IPS-18c (cell line): Measurements from ENCODE around the gene EHD4.

ENCODE experiments used
- H3K4me3 ChIP-seq: 2 replicates; pipeline ENCODE4 v1.7.0; 2013; ENCODE audit warnings: low read depth, mild to moderate bottlenecking, low read length, moderate library complexity; ENCODE audit not compliant: insufficient read depth
- H3K9me3 ChIP-seq: one replicate; pipeline ENCODE4 v1.6.1; 2013; ENCODE audit warnings: mild to moderate bottlenecking, low read length, moderate library complexity; ENCODE audit not compliant: control insufficient read depth, insufficient read depth

The EHD4 gene

DNA sequence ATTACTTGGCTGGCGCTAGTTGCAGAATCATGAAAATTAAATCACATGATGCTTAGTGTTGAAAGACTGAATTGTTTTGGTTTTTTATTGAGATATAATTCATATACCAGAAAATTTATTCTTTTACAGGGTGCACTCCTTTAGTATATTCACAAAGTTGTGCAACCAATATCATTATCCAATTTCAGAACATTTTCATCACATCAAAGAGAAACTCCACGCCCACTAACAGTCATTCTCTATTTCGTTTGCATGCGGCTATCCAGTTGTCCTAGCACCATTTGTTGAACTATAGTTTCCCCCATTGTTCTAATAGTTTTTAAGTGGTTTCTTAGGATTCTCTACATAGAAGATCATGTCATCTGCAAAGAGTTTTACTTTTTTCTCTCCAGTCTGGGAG lies 3.7 kb downstream of the EHD4 start:
- H3K9me3 ChIP-seq = no peaks in the 10 kb centered on the region
- no peak overlapping the region for H3K4me3 ChIP-seq

DNA sequence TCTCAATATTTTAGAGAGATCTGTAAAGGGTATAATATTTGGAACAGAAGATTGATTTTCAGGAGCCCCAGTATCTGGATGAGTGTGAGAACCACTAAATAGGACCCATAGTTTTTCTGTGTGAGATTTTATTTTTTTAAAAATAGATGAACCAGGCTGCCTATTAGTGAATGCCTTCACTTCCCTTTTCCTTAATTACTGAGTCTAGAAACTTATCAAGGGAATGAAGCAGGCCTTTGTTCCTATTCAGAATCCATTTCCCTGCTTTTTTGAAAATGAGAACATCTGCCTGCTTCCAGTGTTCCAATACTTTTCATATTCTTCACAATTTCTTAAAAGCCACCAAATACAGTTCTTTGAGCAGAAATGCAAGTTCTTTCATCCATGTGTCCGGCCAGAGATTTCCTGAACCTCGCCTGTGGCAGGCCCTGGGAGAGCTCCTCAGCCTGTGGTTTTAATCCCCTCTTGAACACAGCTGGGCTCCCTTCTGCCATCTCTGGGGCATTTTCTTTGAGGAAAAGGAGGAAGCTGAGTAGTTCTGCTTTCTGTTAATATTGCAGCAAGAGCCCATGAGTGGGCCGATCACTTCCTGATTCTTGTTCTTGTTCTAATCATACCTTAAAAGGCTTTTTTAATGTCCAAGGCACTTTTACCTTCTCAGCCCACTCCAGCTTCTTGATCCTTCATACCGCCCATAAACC lies 4.7 kb downstream of the EHD4 start:
- Histone ChIP-seq H3K4me3 (no peak overlapping the region), H3K9me3 (no peaks in the 10 kb centered on the region)

DNA sequence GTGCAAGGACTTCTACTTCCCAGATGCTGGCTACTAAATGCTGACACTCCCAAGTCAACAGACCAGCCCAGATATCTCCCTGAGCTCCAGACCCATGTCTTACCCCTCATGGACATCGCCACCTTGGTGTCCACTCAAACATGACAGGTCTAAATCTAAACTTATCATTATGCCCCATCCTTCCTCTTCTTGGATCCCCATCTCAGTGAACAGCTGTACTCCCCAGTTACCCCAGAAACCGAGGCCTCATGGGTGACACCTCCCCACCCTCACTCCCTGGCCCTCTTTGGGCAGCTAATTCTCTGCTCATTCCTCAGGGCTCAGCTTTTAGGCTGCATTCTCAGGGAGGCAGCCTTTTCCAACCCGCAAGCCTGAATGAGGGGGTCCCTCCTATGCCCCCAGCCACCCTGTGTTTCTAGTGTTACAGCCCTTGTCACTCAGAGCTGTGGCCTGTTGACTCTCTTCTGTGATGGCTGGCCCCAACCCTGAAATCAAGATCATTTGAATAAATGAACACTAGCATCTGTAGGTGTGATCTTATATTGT lies 5.4 kb downstream of the EHD4 start:
- no peaks in the 10 kb centered on the region for H3K9me3 ChIP-seq
- H3K4me3 ChIP-seq = no peak overlapping the region

DNA sequence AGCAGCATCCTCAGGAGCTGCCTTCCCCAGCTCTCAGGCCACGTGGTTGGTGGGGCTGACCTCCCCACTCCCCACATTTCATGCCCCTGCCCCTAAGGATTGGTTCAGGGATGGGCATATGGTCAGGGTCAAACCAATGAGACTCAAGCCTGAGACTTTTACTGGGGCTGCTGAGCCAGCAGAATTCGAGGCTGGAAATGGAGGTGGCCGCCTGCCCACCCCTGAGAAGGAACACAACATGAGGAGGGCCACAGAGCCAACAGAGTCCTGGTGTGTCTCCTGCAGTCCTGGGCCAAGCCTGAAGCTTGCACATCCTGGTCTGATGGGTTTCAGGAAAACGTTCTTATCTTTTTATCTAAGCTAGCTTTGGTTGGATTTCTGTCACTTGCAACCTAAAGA lies 5.9 kb downstream of the EHD4 start:
- H3K9me3 ChIP-seq = no peaks in the 10 kb centered on the region
- no peak overlapping the region for H3K4me3 ChIP-seq

DNA sequence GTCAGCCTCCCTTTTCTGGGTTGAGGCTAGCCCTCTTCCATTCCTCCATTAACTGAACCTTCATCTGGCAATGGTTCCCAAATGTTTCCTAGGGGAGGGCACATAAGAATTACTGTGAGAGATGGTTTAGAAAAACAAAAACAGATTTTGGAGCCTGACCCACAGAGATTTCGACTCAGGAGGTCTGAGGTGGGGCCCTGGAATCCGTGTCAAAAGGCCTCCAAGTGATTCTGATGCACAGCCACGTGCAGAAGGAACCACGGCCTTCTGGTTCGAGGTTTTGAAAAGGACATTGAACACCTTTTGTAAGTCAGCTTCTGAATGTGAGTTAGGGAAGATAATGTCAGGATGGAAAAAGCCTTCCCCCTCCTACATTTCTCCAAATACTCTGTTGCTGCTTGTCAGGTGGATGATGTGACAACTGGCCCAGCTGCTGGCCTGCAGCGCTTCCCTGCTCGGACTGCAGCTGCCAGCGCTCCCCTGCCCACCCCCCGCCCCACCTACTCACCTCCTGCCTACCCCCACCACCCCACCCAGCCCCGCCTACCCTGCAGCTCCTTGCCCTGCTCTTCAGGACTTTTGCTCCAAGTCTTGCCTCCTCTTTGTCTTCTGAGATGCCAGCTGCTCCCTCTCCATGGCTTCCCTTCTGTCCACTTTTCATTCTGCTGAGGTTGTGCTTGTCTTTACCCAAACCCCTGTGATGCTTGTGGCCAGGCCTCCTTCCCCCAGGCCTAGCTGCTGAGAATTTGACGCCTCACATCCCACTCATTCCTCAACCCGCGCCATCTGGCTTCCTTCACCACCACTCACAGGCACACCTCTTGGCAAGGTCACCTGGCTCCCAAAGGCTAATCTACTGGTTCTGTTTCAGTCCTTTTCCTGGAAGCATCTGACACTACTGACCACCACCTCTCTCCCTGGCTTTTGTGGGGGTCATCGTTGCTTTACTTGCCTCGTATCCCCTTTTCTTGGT lies 6.6 kb downstream of the EHD4 start:
- H3K9me3 ChIP-seq = no peaks in the 10 kb centered on the region
- no peak overlapping the region for H3K4me3 ChIP-seq

DNA sequence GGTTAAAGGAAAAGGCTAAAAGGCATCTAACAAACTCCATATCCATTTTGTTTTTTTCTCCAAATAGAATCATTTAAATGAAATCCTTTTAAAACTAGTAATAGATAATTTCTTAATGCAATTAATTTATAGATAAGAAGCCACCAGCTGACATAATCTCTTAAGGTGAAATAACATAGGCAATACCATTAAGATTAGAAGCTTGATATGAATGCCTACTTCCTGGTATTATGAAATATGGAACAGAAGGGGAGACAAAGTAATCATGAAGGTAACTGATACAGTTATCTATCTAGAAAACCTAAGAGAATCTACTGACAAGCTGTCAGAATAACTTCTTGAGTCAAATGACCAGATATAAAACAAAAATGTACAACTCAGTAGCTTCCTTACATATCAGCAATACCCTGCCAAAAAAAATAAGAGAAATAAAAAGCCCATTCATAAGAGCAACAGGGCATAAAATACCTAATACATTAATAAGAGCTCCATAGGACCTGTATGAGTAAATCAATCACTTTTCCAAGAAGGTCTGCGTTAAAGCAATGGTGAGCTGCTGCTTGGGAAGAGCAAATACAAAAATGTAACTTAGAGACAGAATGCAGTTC lies 10.7 kb downstream of the EHD4 start:
- Histone ChIP-seq H3K4me3 (no peak overlapping the region), H3K9me3 (no peaks in the 10 kb centered on the region)

DNA sequence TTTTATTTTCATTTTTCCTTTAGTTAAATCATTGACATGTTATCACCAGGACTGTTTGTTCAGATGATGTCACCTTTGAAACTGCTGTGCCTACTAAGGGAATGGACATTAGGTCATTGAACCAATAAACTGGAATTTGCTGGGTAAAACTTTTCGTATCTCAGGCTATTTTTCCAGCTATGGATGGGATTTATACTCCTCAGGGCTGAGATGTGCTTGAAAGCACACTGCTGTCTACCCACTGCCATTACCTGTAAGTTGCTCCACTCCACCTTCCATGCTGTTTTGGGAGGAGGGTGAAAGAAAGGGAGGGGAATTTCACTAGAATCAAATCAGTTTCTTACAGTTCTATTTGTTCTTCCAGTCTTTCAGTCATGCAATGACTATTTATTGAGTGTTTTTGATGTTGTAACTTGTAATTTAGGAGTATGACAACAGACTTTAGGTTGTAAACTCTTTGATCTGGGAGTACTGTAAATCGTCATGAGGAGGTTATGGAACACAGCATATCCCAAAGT lies 11.3 kb downstream of the EHD4 start:
- H3K4me3 ChIP-seq = no peak overlapping the region
- H3K9me3 ChIP-seq = no peaks in the 10 kb centered on the region

DNA sequence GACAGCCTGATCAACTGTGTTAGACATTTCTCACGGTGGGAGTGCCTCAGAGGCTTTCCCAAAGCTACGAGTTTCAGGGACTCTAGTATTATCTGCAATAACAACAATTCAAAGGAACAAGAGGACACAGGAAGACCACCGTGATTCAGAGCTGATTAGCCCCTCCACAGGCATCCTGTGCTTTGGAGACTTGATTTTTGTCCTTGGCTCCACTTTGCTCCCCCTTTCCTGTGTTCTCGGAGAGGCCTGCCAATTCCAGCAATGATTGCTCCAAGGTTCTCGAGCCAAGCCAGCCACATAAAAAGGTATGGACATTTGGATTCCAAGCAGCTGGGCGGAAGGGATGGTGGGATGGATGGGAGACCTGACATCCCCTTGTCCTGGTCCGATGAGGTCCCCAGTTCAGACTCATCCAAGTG lies 14.3 kb downstream of the EHD4 start:
- Histone ChIP-seq H3K9me3 (no peaks in the 10 kb centered on the region), H3K4me3 (no peak overlapping the region)

DNA sequence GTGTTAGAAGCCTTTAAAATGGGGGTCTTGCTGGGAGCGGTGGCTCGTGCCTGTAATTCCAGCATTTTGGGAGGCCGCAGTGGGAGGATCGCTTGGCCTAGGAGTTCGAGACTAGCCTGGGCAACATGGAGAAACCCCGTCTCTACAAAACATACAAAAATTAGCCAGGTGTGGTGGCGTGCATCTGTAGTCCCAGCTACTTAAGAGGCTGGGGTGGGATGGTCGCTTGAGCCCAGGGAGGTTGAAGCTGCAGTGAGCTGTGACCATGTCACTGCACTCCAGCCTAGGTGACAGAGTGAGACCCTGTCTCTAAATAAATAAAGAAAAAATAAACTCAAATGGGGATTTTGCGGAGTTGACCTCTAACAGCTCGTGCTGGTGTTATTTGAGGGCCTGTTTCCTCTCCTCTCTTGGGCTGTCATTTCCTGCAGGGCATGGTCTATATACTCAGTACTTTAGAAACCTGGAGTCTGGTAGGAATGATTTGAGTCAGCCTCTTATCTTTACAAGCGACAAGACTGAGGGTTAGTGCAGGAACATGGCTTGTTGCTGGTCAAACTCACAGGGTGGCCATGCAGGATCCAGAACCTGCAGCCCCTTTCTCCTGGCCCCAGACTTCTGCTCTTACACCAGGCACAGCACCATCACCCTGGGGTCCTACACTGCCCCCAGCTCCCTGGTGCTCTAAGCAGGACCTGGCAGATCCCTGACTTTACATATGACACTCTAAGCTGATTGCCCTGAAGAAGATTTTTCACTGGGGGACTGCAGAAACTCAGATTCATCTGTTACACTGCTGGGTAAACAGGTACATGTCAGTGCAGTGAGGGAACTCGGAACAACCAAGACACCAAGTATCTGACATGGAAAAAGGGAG lies 15.1 kb downstream of the EHD4 start:
- Histone ChIP-seq H3K9me3 (no peaks in the 10 kb centered on the region), H3K4me3 (no peak overlapping the region)

DNA sequence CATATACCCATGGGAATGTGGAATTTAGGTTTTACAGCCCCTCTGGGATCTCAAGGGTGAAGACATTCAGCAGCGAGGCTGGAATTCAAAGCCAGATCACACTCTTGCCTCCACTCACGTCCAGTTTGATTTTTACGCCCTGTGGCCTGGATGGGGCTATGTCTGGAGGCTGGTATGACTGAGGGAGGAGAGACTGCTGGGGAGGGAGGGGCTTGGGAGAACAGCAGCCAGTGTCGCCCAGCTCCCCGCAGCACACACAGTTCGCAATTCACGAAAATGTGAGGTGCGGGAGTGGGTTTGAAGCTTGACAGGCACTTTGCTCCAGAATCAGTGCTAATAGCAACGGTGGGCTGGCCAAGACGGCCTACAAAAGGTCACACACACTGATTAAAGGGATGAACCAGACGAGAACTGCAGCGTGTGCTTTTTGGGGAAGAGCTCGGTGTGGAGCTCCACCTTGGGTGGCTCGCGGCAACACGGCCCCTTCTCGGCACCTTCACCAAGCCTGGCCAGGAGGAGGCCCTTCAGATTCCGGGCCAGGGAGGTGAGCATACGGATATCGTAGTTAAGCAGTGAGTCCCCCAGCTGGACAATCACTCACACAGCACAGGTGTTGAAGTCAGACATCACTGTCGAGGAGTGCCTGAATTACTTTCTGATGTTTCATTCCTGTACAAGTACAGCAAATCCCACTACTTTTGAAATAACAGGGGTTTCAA lies 16.4 kb downstream of the EHD4 start:
- no peaks in the 10 kb centered on the region for H3K9me3 ChIP-seq
- no peak overlapping the region for H3K4me3 ChIP-seq

DNA sequence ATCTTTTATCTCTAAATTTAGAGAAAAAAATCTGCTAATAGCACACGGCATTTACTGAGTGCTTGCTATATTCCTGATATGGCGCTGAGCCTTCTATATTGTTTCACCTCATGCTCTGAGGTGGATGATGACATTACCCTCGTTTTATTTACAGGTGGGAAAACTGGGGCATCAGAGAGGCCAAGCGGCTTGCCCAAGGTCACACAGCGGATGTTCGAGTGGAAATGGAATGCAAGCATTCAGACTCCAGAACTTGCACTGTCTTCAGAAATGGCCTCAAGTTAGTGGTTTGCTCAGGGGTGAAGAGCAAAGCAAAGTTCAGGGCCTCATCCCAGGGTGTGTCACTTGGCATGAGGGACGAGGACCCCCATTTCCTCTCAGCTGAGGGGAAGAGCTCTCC lies 17.3 kb downstream of the EHD4 start:
- H3K4me3 ChIP-seq = no peak overlapping the region
- no peaks in the 10 kb centered on the region for H3K9me3 ChIP-seq

DNA sequence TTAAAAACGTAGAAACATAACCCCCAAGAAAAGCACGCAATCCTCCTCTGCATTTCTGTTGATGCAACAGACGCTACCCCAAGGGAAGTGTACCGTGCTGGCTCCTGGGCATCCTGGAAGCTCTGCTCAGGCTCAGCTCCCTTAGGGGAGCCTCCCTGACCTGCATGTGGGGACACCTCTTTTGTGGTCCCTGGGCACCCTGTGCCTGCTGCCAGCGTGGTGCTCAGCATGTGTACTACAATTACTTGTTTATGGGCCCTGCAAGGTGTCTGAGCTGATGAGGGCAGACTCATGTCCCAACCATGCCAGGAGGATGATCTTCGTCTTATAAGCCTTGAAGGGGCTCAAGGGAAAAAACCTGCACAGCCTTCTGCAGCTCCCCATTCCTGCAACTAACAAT lies 18.3 kb downstream of the EHD4 start:
- Histone ChIP-seq H3K9me3 (no peaks in the 10 kb centered on the region), H3K4me3 (no peak overlapping the region)

DNA sequence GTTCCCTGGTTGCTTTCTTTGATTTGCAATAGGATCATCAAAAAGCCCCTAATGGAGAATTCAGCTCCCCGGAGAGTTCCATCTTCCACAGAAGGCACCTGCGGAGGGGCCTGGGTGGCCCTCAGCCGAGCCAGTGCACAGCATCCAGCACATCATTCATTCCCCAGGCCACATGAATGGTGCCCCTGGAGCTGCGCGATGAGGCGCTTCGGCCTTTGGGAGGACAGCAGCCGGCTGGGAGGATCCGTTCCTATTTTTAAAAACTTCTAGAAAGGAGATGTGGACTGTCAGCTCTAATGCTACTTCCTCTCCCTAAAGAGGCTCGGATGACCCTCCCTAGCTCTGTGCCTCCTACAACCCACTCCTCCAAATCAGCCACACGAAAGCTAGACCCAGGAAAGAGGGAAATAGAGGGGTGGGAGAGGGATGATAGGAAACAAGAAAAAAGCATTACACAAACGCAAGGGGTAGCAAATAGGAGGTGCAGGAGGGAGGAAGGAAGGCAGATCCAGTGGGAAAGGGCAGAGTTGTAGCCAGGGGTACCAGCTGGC lies 20.3 kb downstream of the EHD4 start:
- Histone ChIP-seq H3K9me3 (no peaks in the 10 kb centered on the region), H3K4me3 (no peak overlapping the region)

DNA sequence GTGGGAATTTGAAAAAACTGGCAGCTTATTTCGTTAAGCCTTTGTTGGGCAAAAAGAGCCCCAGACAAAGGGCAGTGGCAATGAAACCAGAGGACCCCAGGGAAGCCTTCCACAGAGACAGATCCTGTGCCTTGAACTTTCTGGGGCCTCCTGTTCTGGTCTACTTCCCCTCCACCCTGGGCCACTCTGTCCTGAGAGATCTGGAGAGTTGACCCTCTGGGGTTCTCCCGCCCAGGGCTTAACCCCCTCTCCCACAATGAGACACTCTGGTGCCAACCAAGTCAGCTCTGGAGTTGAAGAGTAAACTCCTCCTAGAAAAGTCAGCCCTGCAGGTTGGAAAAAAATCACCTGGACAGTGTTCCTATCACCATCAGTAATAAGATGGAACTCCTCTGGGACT lies 20.8 kb downstream of the EHD4 start:
- no peak overlapping the region for H3K4me3 ChIP-seq
- H3K9me3 ChIP-seq = no peaks in the 10 kb centered on the region

DNA sequence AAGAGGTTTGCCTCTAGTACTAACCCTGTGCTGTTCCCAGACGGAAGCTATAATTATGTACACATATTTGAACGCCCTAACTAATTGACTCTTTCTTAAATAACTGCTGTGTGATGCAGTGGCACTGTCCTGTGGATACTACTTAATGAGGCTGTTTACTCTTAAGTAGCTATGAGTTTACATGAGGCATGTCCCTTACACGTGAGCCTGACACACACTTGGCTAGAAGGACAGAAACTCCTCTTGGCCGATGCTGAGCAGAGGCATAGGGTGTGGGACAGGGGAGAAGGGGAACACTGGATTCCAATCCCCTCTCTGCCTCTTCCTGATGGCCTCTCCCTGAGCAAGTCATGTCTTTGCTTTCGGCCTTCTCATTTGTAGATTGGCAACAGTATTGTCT lies 21.9 kb downstream of the EHD4 start:
- H3K9me3 ChIP-seq = no peaks in the 10 kb centered on the region
- H3K4me3 ChIP-seq = no peak overlapping the region

DNA sequence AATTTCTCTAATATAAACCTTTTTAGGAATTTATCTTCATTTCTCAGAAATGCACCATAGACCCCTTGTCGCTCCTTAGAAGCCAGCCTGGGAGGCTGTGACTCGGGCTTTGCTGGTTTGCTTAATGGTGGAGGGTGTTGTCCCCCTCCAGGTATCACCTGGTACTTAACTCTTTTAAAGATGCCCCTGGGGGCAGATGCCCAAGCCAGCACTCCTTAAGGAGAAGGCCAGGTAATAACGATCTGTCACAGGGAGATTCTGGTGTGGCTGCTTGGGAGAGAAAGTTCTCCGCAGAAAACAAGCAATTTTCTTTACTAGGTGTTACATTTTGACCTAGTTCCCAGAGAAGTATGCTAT lies 22.3 kb downstream of the EHD4 start:
- no peaks in the 10 kb centered on the region for H3K9me3 ChIP-seq
- no peak overlapping the region for H3K4me3 ChIP-seq
